H1 (cell line): ENCODE measurements around the gene HOXB4. TPM values are rescaled to one million over a fixed set of nuclear protein-coding genes. Genes with fewer than 3 reads are reported as not detected.

Source experiments
- CTCF ChIA-PET: fragments of 300-600 bp; sonication (Branson Sonifier 250); formaldehyde crosslinking; loops from one replicate; lab custom pipeline; 2021; ENCODE audit not compliant: partially characterized antibody; lab: Charles Lee
- POLR2A ChIA-PET: fragments of 300-600 bp; sonication (Branson Sonifier 250); formaldehyde crosslinking; loops from one replicate; lab custom pipeline; 2021; ENCODE audit warnings: inconsistent platforms; ENCODE audit not compliant: partially characterized antibody; lab: Charles Lee
- DNase-seq, 2 experiments: peaks; one replicate each; pipeline versions ENCODE4 v3.0.0 to v3.0.0-alpha.2; 2010 to 2022; ENCODE audit warnings: low spot score in 2 of 2, low read depth in 1 of 2, mixed read lengths in 1 of 2
- FAIRE-seq: peaks from 2 replicates; lab custom pipeline; 2011; peaks lifted over from hg19 to GRCh38; lab: Jason Lieb, UNC
- H2AFZ ChIP-seq: 2 replicates; pipeline ENCODE4 v1.8.1; 2012; ENCODE audit warnings: low read length, inconsistent platforms
- H2AK5ac ChIP-seq: 2 replicates; pipeline ENCODE4 v1.6.1; 2013; ENCODE audit warnings: low read depth, low read length
- H2BK120ac ChIP-seq: replicated peaks from 2 replicates; pipeline ENCODE3; 2013; ENCODE audit warnings: low read depth, low read length, inconsistent platforms
- H2BK12ac ChIP-seq: 2 replicates; pipeline ENCODE4 v1.6.1; 2013; ENCODE audit warnings: low read depth, low read length
- H2BK15ac ChIP-seq: 2 replicates; pipeline ENCODE4 v1.6.1; 2013; ENCODE audit warnings: low read length
- H2BK20ac ChIP-seq: 2 replicates; pipeline ENCODE4 v1.6.1; 2013; ENCODE audit warnings: low read length
- H2BK5ac ChIP-seq: 2 replicates; pipeline ENCODE4 v1.6.1; 2013; ENCODE audit warnings: low read depth, low read length
- H3K14ac ChIP-seq: 2 replicates; pipeline ENCODE4 v1.6.1; 2013; ENCODE audit warnings: inconsistent platforms; ENCODE audit not compliant: insufficient read length
- H3K18ac ChIP-seq: 2 replicates; pipeline ENCODE4 v1.6.1; 2013; ENCODE audit warnings: low read length; ENCODE audit errors: extremely low read depth
- H3K23ac ChIP-seq: 2 replicates; pipeline ENCODE4 v1.6.1; 2013; ENCODE audit warnings: inconsistent platforms; ENCODE audit not compliant: insufficient read length
- H3K23me2 ChIP-seq: 2 replicates; pipeline ENCODE4 v1.6.1; 2013; ENCODE audit warnings: low read depth, low read length
- H3K27ac ChIP-seq: 2 replicates; pipeline ENCODE4 v1.6.1; 2011; ENCODE audit warnings: low read depth, low read length, inconsistent platforms
- H3K27me3 ChIP-seq, 4 experiments: replicated peaks in 1 of 4; 1 replicate in 1 of 4; 2 replicates in 3 of 4; pipeline versions ENCODE4 v1.6.1 to v1.8.1; 2011 to 2013; ENCODE audit warnings: low read length in 3 of 4, mild to moderate bottlenecking in 3 of 4, inconsistent platforms in 2 of 4, mixed read lengths in 2 of 4, moderate library complexity in 1 of 4; ENCODE audit not compliant: control insufficient read depth in 3 of 4, insufficient read depth in 3 of 4; ENCODE audit errors: extremely low read depth in 1 of 4
- H3K36me3 ChIP-seq, 4 experiments: 2 replicates each; pipeline versions ENCODE4 v1.6.1 to v1.8.1; 2011 to 2013; ENCODE audit warnings: mild to moderate bottlenecking in 4 of 4, low read length in 3 of 4, moderate library complexity in 2 of 4, control low read depth in 1 of 4, inconsistent platforms in 1 of 4; ENCODE audit not compliant: insufficient read depth in 4 of 4, control insufficient read depth in 2 of 4
- H3K4ac ChIP-seq: replicated peaks from 2 replicates; pipeline ENCODE3; 2013; ENCODE audit warnings: low read length, low read depth, mixed read lengths, inconsistent platforms; ENCODE audit not compliant: insufficient read length
- H3K4me1 ChIP-seq, 4 experiments: replicated peaks in 1 of 4; 1 replicate in 1 of 4; 2 replicates in 3 of 4; pipeline versions ENCODE4 v1.6.1 to v1.8.1; 2011 to 2013; ENCODE audit warnings: low read length in 3 of 4, inconsistent platforms in 2 of 4, mixed read lengths in 1 of 4; ENCODE audit not compliant: insufficient read depth in 4 of 4, control insufficient read depth in 3 of 4
- H3K4me2 ChIP-seq, 2 experiments: 2 replicates each; pipeline versions ENCODE4 v1.6.1 to v1.8.1; 2011 to 2013; ENCODE audit warnings: low read depth in 2 of 2, low read length in 2 of 2, control low read depth in 1 of 2, inconsistent platforms in 1 of 2, mild to moderate bottlenecking in 1 of 2; ENCODE audit not compliant: insufficient read depth in 1 of 2
- H3K4me3 ChIP-seq, 4 experiments: fragments of 200-600, 300-600 bp in 1 of 4; sonication (generic), shearing (Covaris generic), sonication (Bioruptor Twin) in 1 of 4; 2 replicates each; pipeline versions ENCODE4 v1.5.1 to v1.8.1; 2011 to 2016; ENCODE audit warnings: low read length in 4 of 4, low read depth in 3 of 4, control low read depth in 2 of 4, inconsistent platforms in 2 of 4, mild to moderate bottlenecking in 2 of 4, mixed read lengths in 1 of 4, moderate library complexity in 1 of 4; ENCODE audit not compliant: insufficient read depth in 2 of 4; ENCODE audit errors: extremely low read depth in 1 of 4
- H3K56ac ChIP-seq: replicated peaks from 2 replicates; pipeline ENCODE3; 2013; ENCODE audit warnings: low read depth, mild to moderate bottlenecking, mixed read lengths, low read length, inconsistent platforms; ENCODE audit not compliant: insufficient read length
- H3K79me1 ChIP-seq: 2 replicates; pipeline ENCODE4 v1.6.1; 2013; ENCODE audit warnings: low read depth, low read length, control low read depth
- H3K79me2 ChIP-seq, 2 experiments: 2 replicates each; pipeline versions ENCODE4 v1.6.1 to v1.8.1; 2012 to 2013; ENCODE audit warnings: low read length in 2 of 2, mild to moderate bottlenecking in 2 of 2, inconsistent platforms in 1 of 2; ENCODE audit not compliant: insufficient read depth in 2 of 2, control insufficient read depth in 1 of 2
- H3K9ac ChIP-seq, 4 experiments: replicated peaks in 1 of 4; 1 replicate in 1 of 4; 2 replicates in 3 of 4; pipeline versions ENCODE4 v1.6.1 to v1.8.1; 2011 to 2013; ENCODE audit warnings: low read depth in 3 of 4, low read length in 3 of 4, control low read depth in 2 of 4, mild to moderate bottlenecking in 2 of 4, moderate library complexity in 2 of 4, inconsistent platforms in 1 of 4; ENCODE audit errors: extremely low read depth in 1 of 4
- H3K9me3 ChIP-seq, 2 experiments: 2 replicates each; pipeline versions ENCODE4 v1.6.1 to v1.8.1; 2012 to 2013; ENCODE audit warnings: mild to moderate bottlenecking in 2 of 2, moderate library complexity in 2 of 2, control low read depth in 1 of 2, inconsistent platforms in 1 of 2, low read depth in 1 of 2, low read length in 1 of 2, mixed read lengths in 1 of 2; ENCODE audit not compliant: insufficient read depth in 2 of 2
- H4K20me1 ChIP-seq, 2 experiments: replicated peaks in 1 of 2; 2 replicates each; pipeline versions ENCODE3 to v1.8.1; 2011 to 2013; ENCODE audit warnings: inconsistent platforms in 2 of 2, low read length in 2 of 2, mild to moderate bottlenecking in 1 of 2; ENCODE audit not compliant: insufficient read depth in 2 of 2, control insufficient read depth in 1 of 2
- H4K5ac ChIP-seq: 2 replicates; pipeline ENCODE4 v1.6.1; 2013; ENCODE audit warnings: low read length, low read depth, mixed read lengths, inconsistent platforms; ENCODE audit not compliant: insufficient read length
- H4K8ac ChIP-seq: 2 replicates; pipeline ENCODE4 v1.8.0; 2013; ENCODE audit warnings: mild to moderate bottlenecking, moderate library complexity, low read length, inconsistent platforms; ENCODE audit not compliant: insufficient read depth; ENCODE audit errors: extremely low read depth
- H4K91ac ChIP-seq: replicated peaks from 2 replicates; pipeline ENCODE3; 2013; ENCODE audit warnings: low read length, mixed read lengths, inconsistent platforms; ENCODE audit not compliant: insufficient read length
- ATF3 ChIP-seq: IDR thresholded peaks from 2 replicates; pipeline ENCODE4 v1.6.1; 2011; ENCODE audit warnings: low read depth, mild to moderate bottlenecking, low read length; ENCODE audit not compliant: insufficient read depth
- CTBP2 ChIP-seq: IDR thresholded peaks from 2 replicates; pipeline ENCODE4 v1.7.0; 2011; ENCODE audit warnings: borderline replicate concordance, mild to moderate bottlenecking, moderate library complexity, mixed read lengths, low read length; ENCODE audit not compliant: insufficient read depth, insufficient read length
- FOSL1 ChIP-seq: IDR thresholded peaks from 2 replicates; pipeline ENCODE4 v1.6.1; 2011; ENCODE audit warnings: mild to moderate bottlenecking, low read depth, low read length, moderate library complexity; ENCODE audit not compliant: insufficient read depth
- MAFK ChIP-seq: IDR thresholded peaks from 2 replicates; pipeline ENCODE4 v1.6.1; 2012; ENCODE audit warnings: low read depth, mild to moderate bottlenecking, improper control_type of control experiment, low read length
- RFX5 ChIP-seq: IDR thresholded peaks from 2 replicates; pipeline ENCODE4 v1.6.1; 2011; ENCODE audit warnings: low read depth, low read length, improper control_type of control experiment, borderline replicate concordance
- SUZ12 ChIP-seq: fragments of 200-600 bp; sonication (generic); IDR thresholded peaks from 2 replicates; pipeline ENCODE4 v1.6.1; 2012; ENCODE audit warnings: mild to moderate bottlenecking, inconsistent platforms, low read length, moderate library complexity, mixed read lengths
- USF2 ChIP-seq: IDR thresholded peaks from 2 replicates; pipeline ENCODE4 v1.6.1; 2011; ENCODE audit warnings: low read length, improper control_type of control experiment
- WGBS, 2 experiments: shearing (Covaris generic) in 1 of 2; methylation state at CpG; one replicate each; pipeline versions ENCODE4 v1.1.6 to v1.1.7; 2013 to 2015; ENCODE audit warnings: low lambda C conversion rate in 2 of 2, mixed read lengths in 2 of 2, inconsistent platforms in 1 of 2, low coverage in 1 of 2, missing lambda C conversion rate in 1 of 2; ENCODE audit not compliant: insufficient replicate concordance in 2 of 2, insufficient coverage in 1 of 2, insufficient read length in 1 of 2; ENCODE audit errors: extremely low coverage in 1 of 2, missing lambda C conversion rate in 1 of 2; 5-methylcytosine and 5-hydroxymethylcytosine counted together
- long read RNA-seq, 2 experiments: library from RNA in 1 of 2; library from capped mRNA in 1 of 2; stranded (forward); transcript quantifications; one replicate each; pipeline ENCODE4 v2.0.0, GENCODE V29; 2021; ENCODE audit warnings: inconsistent platforms in 1 of 2
- polyA minus RNA-seq, 3 experiments: library from RNA; depleted of rRNA, polyadenylated mRNA; stranded (reverse); fragments of >200 nt; gene quantifications; 1 replicate in 2 of 3; 2 replicates in 1 of 3; pipeline ENCODE4 v1.2.3, GENCODE V29; 2011
- polyA plus RNA-seq, 7 experiments: library from polyadenylated mRNA; depleted of rRNA in 3 of 7; stranded (reverse) in 5 of 7; unstranded in 2 of 7; fragments of >200 nt in 5 of 7; fragments of 200-250 nt in 2 of 7; gene quantifications; 1 replicate in 5 of 7; 2 replicates in 1 of 7; 4 replicates in 1 of 7; pipeline versions ENCODE4 v1.2.1 to v1.2.3, GENCODE V29; 2011 to 2013; ENCODE audit warnings: missing spikeins in 2 of 7, mixed read lengths in 2 of 7
- total RNA-seq: library from RNA; stranded (reverse); fragmentation: NEBNext Ultra II Directional; extraction: Animal tissue kit (Norgen Biotek cat#: 25700); gene quantifications from 2 replicates; pipeline ENCODE4 v1.2.1, GENCODE V29; 2021

The HOXB4 gene
- total RNA-seq, result not detected in 2 replicates
- polyA plus RNA-seq (2011; rRNA removed), result not detected in 2 replicates
- polyA plus RNA-seq (2011; cell fraction: cytosol; rRNA removed), result not detected
- not detected for polyA plus RNA-seq (2011; cell fraction: nucleus; rRNA removed)
- not detected in 4 replicates for polyA plus RNA-seq (2012, experiment 1 of 2)
- polyA plus RNA-seq (2012, experiment 2 of 2), result not detected
- not detected for polyA plus RNA-seq (2013, experiment 1 of 2)
- polyA plus RNA-seq (2013, experiment 2 of 2), result not detected
- not detected in 2 replicates for polyA minus RNA-seq (2011; rRNA and poly(A)+ RNA removed)
- polyA minus RNA-seq (2011; cell fraction: cytosol; rRNA and poly(A)+ RNA removed), result not detected
- polyA minus RNA-seq (2011; cell fraction: nucleus; rRNA and poly(A)+ RNA removed), result not detected
- long read RNA-seq, experiment 1, result 0 reads
- long read RNA-seq, experiment 2, result 0 reads

- Histone ChIP-seq H4K20me1 (peaks cover 15 to 40% of the 10 kb centered on the region in 2 experiments), H3K79me2 (no peaks in the 10 kb centered on the region)
- TF ChIP-seq CTBP2 (no peak), SUZ12 (no peak; the same call in 1 of the 2 replicates), FOSL1 (no peak), MAFK (no peak), USF2 (peak; percentile 78), ATF3 (peak; percentile 29; the same call in 1 of the 2 replicates), RFX5 (no peak)
Observed at GRCh38 chr17:48577946-48578615, at the start of gene HOXB4. HOXB4 (minus strand) TSS chr17:48578350; CDS start chr17:48578319, 31 bp downstream.

More at GRCh38 chr17:48577946-48578615, at the start of gene HOXB4:
- Histone ChIP-seq H2BK15ac (peak within 1 kb of the TSS; percentile 29; the same call in 1 of the 2 replicates), H3K23ac (no peak within 1 kb of the TSS), H3K4me2 (peak within 1 kb of the TSS; percentile 46 to 48), H3K14ac (no peak within 1 kb of the TSS), H4K5ac (no peak within 1 kb of the TSS), H3K9me3 (no peaks in the 10 kb centered on the region), H3K27ac (no peak within 1 kb of the TSS), H3K36me3 (peaks cover 0 to 7% (median 0%) of the 10 kb centered on the region in 4 experiments; a peak in 1 of 8 replicates), H3K9ac (no peak within 1 kb of the TSS), H2BK120ac (no peak within 1 kb of the TSS), H3K4ac (no peak within 1 kb of the TSS), H3K4me1 (peaks cover 0 to 13% (median 4%) of the 10 kb centered on the region in 4 experiments; a peak in 5 of 7 replicates), H2BK12ac (no peak within 1 kb of the TSS), H3K23me2 (no peaks in the 10 kb centered on the region), H3K79me1 (no peaks in the 10 kb centered on the region), H3K27me3 (peaks cover 99 to 100% (median 100%) of the 10 kb centered on the region in 4 experiments), H2BK20ac (no peak within 1 kb of the TSS), H3K56ac (no peak within 1 kb of the TSS), H2BK5ac (no peak within 1 kb of the TSS), H4K8ac (no peak within 1 kb of the TSS; the same call in 1 of the 2 replicates), H2AK5ac (no peak within 1 kb of the TSS), H3K18ac (no peak within 1 kb of the TSS; the same call in 1 of the 2 replicates), H3K4me3 (peak within 1 kb of the TSS in 2 of 4 experiments; percentile 10 to 44; a peak in 3 of 8 replicates), H2AFZ (no peak within 1 kb of the TSS), H4K91ac (no peak within 1 kb of the TSS)
- FAIRE-seq (no peak), DNase-seq (no peak)
- CTCF ChIA-PET, result interaction anchor here (1.1 to 1.5 kb wide), 3 partner anchors 8 to 16 kb away, joined by 3 to 5 read pairs (median 4); no protein-coding TSS in a partner anchor
- POLR2A ChIA-PET, result no interaction called here
- 0% methylated on average over 9 of the region's 58 CpGs; no CpG with 5 or more reads in 1 of the 2 experiments for WGBS, 2 experiments
